WTC11 (cell line): ENCODE data around the gene PLXNC1. TPM values are rescaled to one million over a fixed set of nuclear protein-coding genes. Genes with fewer than 3 reads are reported as not detected.

Experiments
- ATAC-seq: fragments of 200-7000 bp; cut with Tn5 transposase; 2 replicates; pipeline ENCODE4 v1.10.0; 2021; ENCODE audit warnings: mild to moderate bottlenecking, moderate library complexity
- CTCF ChIA-PET: fragments of 300-600 bp; sonication (Branson Sonifier 250); formaldehyde crosslinking; loops from one replicate; lab custom pipeline; 2021; ENCODE audit warnings: antibody characterized with exemption; lab: Charles Lee
- POLR2A ChIA-PET: fragments of 350-600 bp; sonication (Branson Sonifier 250); formaldehyde crosslinking; loops from one replicate; lab custom pipeline; 2021; ENCODE audit warnings: antibody characterized with exemption; lab: Charles Lee
- DNase-seq: peaks from one replicate; pipeline ENCODE4 v3.0.0; 2021; ENCODE audit warnings: low spot score
- H3K27ac Mint-ChIP-seq: 2 replicates; pipeline ENCODE4 v1.8.0; 2021; ENCODE audit warnings: mixed read lengths
- H3K27me3 Mint-ChIP-seq: 2 replicates; pipeline ENCODE4 v1.8.0; 2021; ENCODE audit warnings: low read depth, mild to moderate bottlenecking, moderate library complexity, mixed read lengths
- H3K36me3 Mint-ChIP-seq: 2 replicates; pipeline ENCODE4 v1.8.0; 2021; ENCODE audit warnings: mixed read lengths
- H3K4me1 Mint-ChIP-seq: 2 replicates; pipeline ENCODE4 v1.8.0; 2022; ENCODE audit warnings: mixed read lengths
- H3K4me3 Mint-ChIP-seq: 2 replicates; pipeline ENCODE4 v1.8.0; 2021; ENCODE audit warnings: mild to moderate bottlenecking, moderate library complexity, mixed read lengths
- H3K9me3 Mint-ChIP-seq: 2 replicates; pipeline ENCODE4 v1.8.0; 2021; ENCODE audit warnings: mixed read lengths
- EMX1 ChIP-seq: fragments of 250-450 bp; sonication (Bioruptor Pico); IDR thresholded peaks from 2 replicates; pipeline ENCODE4 v1.8.0; 2021; ENCODE audit warnings: mild to moderate bottlenecking
- NFATC4 ChIP-seq: fragments of 250-450 bp; sonication (Bioruptor Pico); IDR thresholded peaks from 2 replicates; pipeline ENCODE4 v1.9.0; 2021; ENCODE audit warnings: mild to moderate bottlenecking
- NR3C1 ChIP-seq: sonication (generic); formaldehyde crosslinking; conservative IDR thresholded peaks from 2 replicates; pipeline ENCODE4 v1.8.1; 2023; ENCODE audit warnings: low read depth, mild to moderate bottlenecking, missing genetic modification reagents
- SP1 ChIP-seq: sonication (generic); formaldehyde crosslinking; conservative IDR thresholded peaks from 2 replicates; pipeline ENCODE4 v1.8.1; 2022; ENCODE audit warnings: missing genetic modification reagents
- STAT6 ChIP-seq: sonication (generic); formaldehyde crosslinking; conservative IDR thresholded peaks from 2 replicates; pipeline ENCODE4 v1.8.1; 2023; ENCODE audit warnings: mild to moderate bottlenecking, low read depth, missing genetic modification reagents, moderate library complexity
- USF1 ChIP-seq: sonication (generic); formaldehyde crosslinking; IDR thresholded peaks from 2 replicates; pipeline ENCODE4 v1.8.0; 2022; ENCODE audit warnings: mild to moderate bottlenecking, missing genetic modification reagents
- total RNA-seq: library from RNA; stranded (reverse); gene quantifications from 3 replicates; pipeline ENCODE4 v1.2.3, GENCODE V29; 2021
- TF ChIP-seq, protein P1 (sequence below): fragments of 250-450 bp; sonication (Bioruptor Pico); IDR thresholded peaks from 2 replicates; pipeline ENCODE4 v1.9.0; 2021; ENCODE audit warnings: mild to moderate bottlenecking, borderline replicate concordance
- TF ChIP-seq, protein P2 (sequence below): sonication (generic); formaldehyde crosslinking; IDR thresholded peaks from 2 replicates; pipeline ENCODE4 v1.8.0; 2022; ENCODE audit warnings: mild to moderate bottlenecking, missing genetic modification reagents
- TF ChIP-seq, protein P3 (sequence below): fragments of 200-600 bp; IDR thresholded peaks from 2 replicates; pipeline ENCODE4 v1.8.0; 2022; ENCODE audit warnings: antibody characterized with exemption
- TF ChIP-seq, protein P4 (sequence below): sonication (generic); formaldehyde crosslinking; conservative IDR thresholded peaks from 2 replicates; pipeline ENCODE4 v1.8.1; 2022; ENCODE audit warnings: mild to moderate bottlenecking, missing genetic modification reagents

Gene PLXNC1
- total RNA-seq, 1 experiment from 2014 or later: 3.1 TPM

GRCh38 chr12:94322346-94322745, 174.0 kb downstream of the PLXNC1 start (continued):
- no peak for TF ChIP-seq USF1 (CRISPR knock-in tag)
- no peak for TF ChIP-seq NR3C1 (CRISPR knock-in tag)

- H3K27ac Mint-ChIP-seq: no peak overlapping the region
- TF ChIP-seq, protein P1, sequence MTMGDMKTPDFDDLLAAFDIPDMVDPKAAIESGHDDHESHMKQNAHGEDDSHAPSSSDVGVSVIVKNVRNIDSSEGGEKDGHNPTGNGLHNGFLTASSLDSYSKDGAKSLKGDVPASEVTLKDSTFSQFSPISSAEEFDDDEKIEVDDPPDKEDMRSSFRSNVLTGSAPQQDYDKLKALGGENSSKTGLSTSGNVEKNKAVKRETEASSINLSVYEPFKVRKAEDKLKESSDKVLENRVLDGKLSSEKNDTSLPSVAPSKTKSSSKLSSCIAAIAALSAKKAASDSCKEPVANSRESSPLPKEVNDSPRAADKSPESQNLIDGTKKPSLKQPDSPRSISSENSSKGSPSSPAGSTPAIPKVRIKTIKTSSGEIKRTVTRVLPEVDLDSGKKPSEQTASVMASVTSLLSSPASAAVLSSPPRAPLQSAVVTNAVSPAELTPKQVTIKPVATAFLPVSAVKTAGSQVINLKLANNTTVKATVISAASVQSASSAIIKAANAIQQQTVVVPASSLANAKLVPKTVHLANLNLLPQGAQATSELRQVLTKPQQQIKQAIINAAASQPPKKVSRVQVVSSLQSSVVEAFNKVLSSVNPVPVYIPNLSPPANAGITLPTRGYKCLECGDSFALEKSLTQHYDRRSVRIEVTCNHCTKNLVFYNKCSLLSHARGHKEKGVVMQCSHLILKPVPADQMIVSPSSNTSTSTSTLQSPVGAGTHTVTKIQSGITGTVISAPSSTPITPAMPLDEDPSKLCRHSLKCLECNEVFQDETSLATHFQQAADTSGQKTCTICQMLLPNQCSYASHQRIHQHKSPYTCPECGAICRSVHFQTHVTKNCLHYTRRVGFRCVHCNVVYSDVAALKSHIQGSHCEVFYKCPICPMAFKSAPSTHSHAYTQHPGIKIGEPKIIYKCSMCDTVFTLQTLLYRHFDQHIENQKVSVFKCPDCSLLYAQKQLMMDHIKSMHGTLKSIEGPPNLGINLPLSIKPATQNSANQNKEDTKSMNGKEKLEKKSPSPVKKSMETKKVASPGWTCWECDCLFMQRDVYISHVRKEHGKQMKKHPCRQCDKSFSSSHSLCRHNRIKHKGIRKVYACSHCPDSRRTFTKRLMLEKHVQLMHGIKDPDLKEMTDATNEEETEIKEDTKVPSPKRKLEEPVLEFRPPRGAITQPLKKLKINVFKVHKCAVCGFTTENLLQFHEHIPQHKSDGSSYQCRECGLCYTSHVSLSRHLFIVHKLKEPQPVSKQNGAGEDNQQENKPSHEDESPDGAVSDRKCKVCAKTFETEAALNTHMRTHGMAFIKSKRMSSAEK: no peak
- TF ChIP-seq, all 79 proteins: peak for 0
- ChIA-PET POLR2A (no interaction called here), CTCF (no interaction called here)
- ATAC-seq (no peak), DNase-seq (no peak)
- Mint-ChIP-seq H3K4me1 (no peaks in the 10 kb centered on the region), H3K36me3 (peaks cover 45% of the 10 kb centered on the region), H3K9me3 (peaks cover 21% of the 10 kb centered on the region), H3K27me3 (no peaks in the 10 kb centered on the region; the same call in 1 of the 2 replicates), H3K4me3 (no peak overlapping the region)
Measured at GRCh38 chr12:94326234-94326633, 177.9 kb downstream of the PLXNC1 start.

- no peaks in the 10 kb centered on the region for H3K4me1 Mint-ChIP-seq
- CTCF ChIA-PET: no interaction called here
- POLR2A ChIA-PET: no interaction called here
- H3K9me3 Mint-ChIP-seq: peaks cover 16% of the 10 kb centered on the region
- H3K36me3 Mint-ChIP-seq: peaks cover 43% of the 10 kb centered on the region
- ATAC-seq (no peak), DNase-seq (no peak)
- no peak overlapping the region for H3K27ac Mint-ChIP-seq
- TF ChIP-seq, protein P2, sequence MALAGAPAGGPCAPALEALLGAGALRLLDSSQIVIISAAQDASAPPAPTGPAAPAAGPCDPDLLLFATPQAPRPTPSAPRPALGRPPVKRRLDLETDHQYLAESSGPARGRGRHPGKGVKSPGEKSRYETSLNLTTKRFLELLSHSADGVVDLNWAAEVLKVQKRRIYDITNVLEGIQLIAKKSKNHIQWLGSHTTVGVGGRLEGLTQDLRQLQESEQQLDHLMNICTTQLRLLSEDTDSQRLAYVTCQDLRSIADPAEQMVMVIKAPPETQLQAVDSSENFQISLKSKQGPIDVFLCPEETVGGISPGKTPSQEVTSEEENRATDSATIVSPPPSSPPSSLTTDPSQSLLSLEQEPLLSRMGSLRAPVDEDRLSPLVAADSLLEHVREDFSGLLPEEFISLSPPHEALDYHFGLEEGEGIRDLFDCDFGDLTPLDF (CRISPR knock-in tag): no peak
- TF ChIP-seq, protein P3, sequence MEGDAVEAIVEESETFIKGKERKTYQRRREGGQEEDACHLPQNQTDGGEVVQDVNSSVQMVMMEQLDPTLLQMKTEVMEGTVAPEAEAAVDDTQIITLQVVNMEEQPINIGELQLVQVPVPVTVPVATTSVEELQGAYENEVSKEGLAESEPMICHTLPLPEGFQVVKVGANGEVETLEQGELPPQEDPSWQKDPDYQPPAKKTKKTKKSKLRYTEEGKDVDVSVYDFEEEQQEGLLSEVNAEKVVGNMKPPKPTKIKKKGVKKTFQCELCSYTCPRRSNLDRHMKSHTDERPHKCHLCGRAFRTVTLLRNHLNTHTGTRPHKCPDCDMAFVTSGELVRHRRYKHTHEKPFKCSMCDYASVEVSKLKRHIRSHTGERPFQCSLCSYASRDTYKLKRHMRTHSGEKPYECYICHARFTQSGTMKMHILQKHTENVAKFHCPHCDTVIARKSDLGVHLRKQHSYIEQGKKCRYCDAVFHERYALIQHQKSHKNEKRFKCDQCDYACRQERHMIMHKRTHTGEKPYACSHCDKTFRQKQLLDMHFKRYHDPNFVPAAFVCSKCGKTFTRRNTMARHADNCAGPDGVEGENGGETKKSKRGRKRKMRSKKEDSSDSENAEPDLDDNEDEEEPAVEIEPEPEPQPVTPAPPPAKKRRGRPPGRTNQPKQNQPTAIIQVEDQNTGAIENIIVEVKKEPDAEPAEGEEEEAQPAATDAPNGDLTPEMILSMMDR: no peak
- no peak for TF ChIP-seq NFATC4 (CRISPR knock-in tag)
- TF ChIP-seq SP1 (CRISPR knock-in tag): no peak
- TF ChIP-seq, protein P4, sequence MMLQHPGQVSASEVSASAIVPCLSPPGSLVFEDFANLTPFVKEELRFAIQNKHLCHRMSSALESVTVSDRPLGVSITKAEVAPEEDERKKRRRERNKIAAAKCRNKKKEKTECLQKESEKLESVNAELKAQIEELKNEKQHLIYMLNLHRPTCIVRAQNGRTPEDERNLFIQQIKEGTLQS (CRISPR knock-in tag): no peak
- TF ChIP-seq EMX1 (CRISPR knock-in tag): no peak
- H3K27me3 Mint-ChIP-seq: no peaks in the 10 kb centered on the region
- H3K4me3 Mint-ChIP-seq: no peak overlapping the region
Measured at GRCh38 chr12:94326727-94327126, 178.3 kb downstream of the PLXNC1 start.

GRCh38 chr12:94327809-94328208, 179.4 kb downstream of the PLXNC1 start:
- no peak for ATAC-seq
- Mint-ChIP-seq H3K4me3 (no peak overlapping the region), H3K27me3 (no peaks in the 10 kb centered on the region)
- TF ChIP-seq STAT6: no peak
- TF ChIP-seq, protein P1: no peak
- TF ChIP-seq, all 79 proteins: peak for 0
- Mint-ChIP-seq H3K36me3 (peaks cover 36% of the 10 kb centered on the region), H3K9me3 (peaks cover 16% of the 10 kb centered on the region), H3K4me1 (no peaks in the 10 kb centered on the region), H3K27ac (no peak overlapping the region)
- CTCF ChIA-PET: interaction anchor here (0.6 kb wide), 1 partner anchor 1020 kb away, joined by 4 read pairs; no protein-coding TSS in a partner anchor
- POLR2A ChIA-PET: no interaction called here
- no peak for DNase-seq
